Neural cell (in vitro differentiated cells): ENCODE results near the gene IDH3B. TPM values are rescaled to one million over a fixed set of nuclear protein-coding genes. Genes with fewer than 3 reads are reported as not detected.

ENCODE experiments used
- H2AFZ ChIP-seq: fragments of 200-600, 300-800 bp; sonication (generic), shearing (Covaris generic); 2 replicates; pipeline ENCODE4 v1.6.0; 2014; ENCODE audit warnings: low read depth, mild to moderate bottlenecking, antibody characterized with exemption, low read length, moderate library complexity
- H3F3A ChIP-seq: fragments of 200-600 bp; shearing (Covaris generic); 2 replicates; pipeline ENCODE4 v1.6.1; 2016; ENCODE audit warnings: mild to moderate bottlenecking, moderate library complexity, mixed read lengths, antibody characterized with exemption, low read length; ENCODE audit not compliant: insufficient read depth, poor library complexity, severe bottlenecking
- H3K27ac ChIP-seq: fragments of 200-600, 300-800 bp; sonication (generic), shearing (Covaris generic); 2 replicates; pipeline ENCODE4 v1.5.1; 2014; ENCODE audit warnings: mild to moderate bottlenecking, low read length, moderate library complexity
- H3K27me3 ChIP-seq: fragments of 300-800, 200-600 bp; sonication (generic), shearing (Covaris generic); 2 replicates; pipeline ENCODE4 v1.6.0; 2014; ENCODE audit warnings: mild to moderate bottlenecking, low read depth, low read length, moderate library complexity; ENCODE audit not compliant: insufficient read depth
- H3K36me3 ChIP-seq: fragments of 300-800, 200-600 bp; sonication (generic), shearing (Covaris generic); 2 replicates; pipeline ENCODE4 v1.5.1; 2014; ENCODE audit warnings: mild to moderate bottlenecking, antibody characterized with exemption, low read length, moderate library complexity; ENCODE audit not compliant: insufficient read depth
- H3K4me2 ChIP-seq: fragments of 300-800, 200-600 bp; sonication (generic), shearing (Covaris generic); 2 replicates; pipeline ENCODE4 v1.6.0; 2014; ENCODE audit warnings: mild to moderate bottlenecking, low read length
- H3K4me3 ChIP-seq: fragments of 300-800, 200-600 bp; sonication (generic), shearing (Covaris generic); 2 replicates; pipeline ENCODE4 v1.5.1; 2014; ENCODE audit warnings: mild to moderate bottlenecking, low read length, moderate library complexity
- H3K79me2 ChIP-seq: fragments of 200-600 bp; shearing (Covaris generic); replicated peaks from 2 replicates; pipeline ENCODE4 v1.6.0; 2014; ENCODE audit warnings: mild to moderate bottlenecking, low read length, moderate library complexity; ENCODE audit not compliant: insufficient read depth
- H3K9ac ChIP-seq: fragments of 300-800, 200-600 bp; sonication (generic), shearing (Covaris generic); 2 replicates; pipeline ENCODE4 v1.6.1; 2016; ENCODE audit warnings: mild to moderate bottlenecking, low read length, mixed read lengths
- H3K9me2 ChIP-seq: fragments of 200-600 bp; shearing (Covaris generic); 2 replicates; pipeline ENCODE4 v1.6.1; 2016; ENCODE audit warnings: mild to moderate bottlenecking, low read length, mixed read lengths; ENCODE audit not compliant: insufficient read depth
- H3K9me3 ChIP-seq: fragments of 200-600, 300-800 bp; sonication (generic), shearing (Covaris generic); 2 replicates; pipeline ENCODE4 v1.6.1; 2016; ENCODE audit warnings: mild to moderate bottlenecking, mixed run types, low read length, moderate library complexity, mixed read lengths
- H4K20me1 ChIP-seq: fragments of 200-600 bp; shearing (Covaris generic); 2 replicates; pipeline ENCODE4 v1.6.1; 2016; ENCODE audit warnings: mild to moderate bottlenecking, mixed run types; ENCODE audit not compliant: insufficient read depth
- CTCF ChIP-seq: fragments of 450-650 bp; IDR thresholded peaks from 2 replicates; pipeline ENCODE4 v1.5.1; 2014; ENCODE audit warnings: antibody characterized with exemption, mild to moderate bottlenecking, moderate library complexity; ENCODE audit not compliant: poor library complexity, severe bottlenecking
- EP300 ChIP-seq: fragments of 450-650 bp; conservative IDR thresholded peaks from 2 replicates; pipeline ENCODE4 v1.6.1; 2014; ENCODE audit warnings: antibody characterized with exemption, mild to moderate bottlenecking, moderate library complexity; ENCODE audit not compliant: poor library complexity, severe bottlenecking
- EZH2 ChIP-seq: fragments of 200-600, 300-800 bp; shearing (Covaris generic), sonication (generic); IDR thresholded peaks from 2 replicates; pipeline ENCODE4 v1.6.1; 2014; ENCODE audit warnings: antibody characterized with exemption, low read length, borderline replicate concordance, mild to moderate bottlenecking; ENCODE audit not compliant: insufficient read depth, poor library complexity, severe bottlenecking
- MXI1 ChIP-seq: fragments of 450-650 bp; conservative IDR thresholded peaks from 2 replicates; pipeline ENCODE4 v1.6.1; 2014; ENCODE audit warnings: antibody characterized with exemption, mild to moderate bottlenecking; ENCODE audit not compliant: poor library complexity, severe bottlenecking
- POLR2AphosphoS5 ChIP-seq: IDR thresholded peaks from 2 replicates; pipeline ENCODE4 v1.6.1; 2012
- RAD21 ChIP-seq: fragments of 450-650 bp; conservative IDR thresholded peaks from 2 replicates; pipeline ENCODE4 v1.6.1; 2014; ENCODE audit warnings: antibody characterized with exemption, mild to moderate bottlenecking, moderate library complexity
- REST ChIP-seq: IDR thresholded peaks from 2 replicates; pipeline ENCODE4 v1.6.1; 2012; ENCODE audit warnings: borderline replicate concordance
- SMC3 ChIP-seq: fragments of 450-650 bp; conservative IDR thresholded peaks from 2 replicates; pipeline ENCODE4 v1.6.1; 2014; ENCODE audit warnings: antibody characterized with exemption, mild to moderate bottlenecking, moderate library complexity; ENCODE audit not compliant: poor library complexity
- TAF1 ChIP-seq: IDR thresholded peaks from 2 replicates; pipeline ENCODE4 v1.6.1; 2012; ENCODE audit warnings: low read depth
- polyA plus RNA-seq: library from polyadenylated mRNA; depleted of rRNA; stranded (reverse); fragments of >200 nt; gene quantifications from 2 replicates; pipeline ENCODE4 v1.2.3, GENCODE V29; 2014

IDH3B gene
- polyA plus RNA-seq, 1 donor from 2014 or later: 307 TPM

GRCh38 chr20:2654384-2654822 lies 9.6 kb downstream of the IDH3B start:
- Histone ChIP-seq H3K4me3 (peak overlapping the region; percentile 85), H4K20me1 (peaks cover 5% of the 10 kb centered on the region), H3K9me3 (no peaks in the 10 kb centered on the region), H3K9me2 (no peaks in the 10 kb centered on the region), H2AFZ (no peak overlapping the region), H3K36me3 (peaks cover 6% of the 10 kb centered on the region), H3K9ac (no peak overlapping the region), H3K79me2 (peaks cover 18% of the 10 kb centered on the region), H3K27me3 (no peaks in the 10 kb centered on the region), H3F3A (no peaks in the 10 kb centered on the region), H3K27ac (no peak overlapping the region), H3K4me2 (no peak overlapping the region)
- TF ChIP-seq MXI1 (no peak), CTCF (no peak), EZH2 (no peak), RAD21 (no peak), POLR2AphosphoS5 (no peak), REST (no peak), TAF1 (no peak), EP300 (no peak), SMC3 (no peak)

GRCh38 chr20:2653556-2654383 lies 10.2 kb downstream of the IDH3B start:
- Histone ChIP-seq H3K36me3 (peaks cover 6% of the 10 kb centered on the region), H4K20me1 (peaks cover 5% of the 10 kb centered on the region), H3K4me2 (peak overlapping the region; percentile 92), H3F3A (no peaks in the 10 kb centered on the region), H3K27me3 (no peaks in the 10 kb centered on the region), H3K27ac (peak overlapping the region; percentile 83), H3K4me3 (peak overlapping the region; percentile 85), H2AFZ (no peak overlapping the region), H3K9me3 (no peaks in the 10 kb centered on the region), H3K79me2 (peaks cover 18% of the 10 kb centered on the region), H3K9me2 (no peaks in the 10 kb centered on the region), H3K9ac (peak overlapping the region; percentile 89)
- TF ChIP-seq EP300 (no peak), POLR2AphosphoS5 (no peak), REST (no peak), CTCF (no peak), EZH2 (no peak), RAD21 (no peak), TAF1 (no peak), MXI1 (no peak), SMC3 (no peak)
